HepG2 (cell line): Measurements from ENCODE around the gene ST6GALNAC2. TPM values are rescaled to one million over a fixed set of nuclear protein-coding genes. Genes with fewer than 3 reads are reported as not detected.

Experiments
- ATF4 ChIP-seq, 2 experiments: fragments of 450-650 bp in 1 of 2; sonication (generic) in 1 of 2; formaldehyde crosslinking; IDR thresholded peaks; 2 replicates each; pipeline versions ENCODE4 v1.5.0 to v1.8.0; 2020 to 2022; ENCODE audit warnings: mild to moderate bottlenecking in 1 of 2, missing genetic modification reagents in 1 of 2
- CBX5 ChIP-seq: sonication (generic); formaldehyde crosslinking; IDR thresholded peaks from 2 replicates; pipeline ENCODE4 v1.4.0; 2020; ENCODE audit warnings: missing genetic modification reagents, borderline replicate concordance
- DMTF1 ChIP-seq: sonication (generic); formaldehyde crosslinking; IDR thresholded peaks from 2 replicates; pipeline ENCODE4 v1.4.0; 2020; ENCODE audit warnings: mild to moderate bottlenecking, missing genetic modification reagents
- EHMT2 ChIP-seq: fragments of 200-600 bp; sonication (generic); IDR thresholded peaks from 2 replicates; pipeline ENCODE4 v1.7.0; 2017; ENCODE audit warnings: antibody characterized with exemption, low read depth, low read length, borderline replicate concordance
- FOXC1 ChIP-seq: sonication (generic); formaldehyde crosslinking; IDR thresholded peaks from 2 replicates; pipeline ENCODE4 v1.8.0; 2022; ENCODE audit warnings: mild to moderate bottlenecking, missing genetic modification reagents, borderline replicate concordance
- HDAC1 ChIP-seq: sonication (generic); formaldehyde crosslinking; IDR thresholded peaks from 2 replicates; pipeline ENCODE4 v1.5.1; 2020; ENCODE audit warnings: mild to moderate bottlenecking, missing genetic modification reagents
- HNRNPLL ChIP-seq: fragments of 200-400 bp; formaldehyde crosslinking; IDR thresholded peaks from 2 replicates; pipeline ENCODE4 v1.6.1; 2017; ENCODE audit warnings: mild to moderate bottlenecking, low read depth, low read length; ENCODE audit not compliant: poor library complexity, severe bottlenecking
- ISX ChIP-seq: sonication (generic); formaldehyde crosslinking; conservative IDR thresholded peaks from 2 replicates; pipeline ENCODE4 v1.5.0; 2020; ENCODE audit warnings: missing genetic modification reagents
- KDM2A ChIP-seq: sonication (generic); formaldehyde crosslinking; IDR thresholded peaks from 2 replicates; pipeline ENCODE4 v1.4.0; 2020; ENCODE audit warnings: low read depth, missing genetic modification reagents, borderline replicate concordance
- MYC ChIP-seq: sonication (generic); formaldehyde crosslinking; IDR thresholded peaks from 2 replicates; pipeline ENCODE4 v1.9.0; 2021; ENCODE audit warnings: missing genetic modification reagents, borderline replicate concordance
- NKX3-1 ChIP-seq: sonication (generic); formaldehyde crosslinking; IDR thresholded peaks from 2 replicates; pipeline ENCODE4 v1.5.0; 2020; ENCODE audit warnings: missing genetic modification reagents
- RXRB ChIP-seq: IDR thresholded peaks from 2 replicates; pipeline ENCODE4 v1.6.1; 2016; ENCODE audit warnings: borderline replicate concordance, missing genetic modification reagents, missing compliant biosample characterization
- SRSF4 ChIP-seq: fragments of 200-400 bp; formaldehyde crosslinking; IDR thresholded peaks from one replicate; pipeline ENCODE4 v1.6.1; 2018; ENCODE audit warnings: mild to moderate bottlenecking, low read depth, low read length, moderate library complexity; ENCODE audit not compliant: poor library complexity, severe bottlenecking
- SRY ChIP-seq: sonication (generic); formaldehyde crosslinking; IDR thresholded peaks from 2 replicates; pipeline ENCODE4 v1.8.0; 2022; ENCODE audit warnings: mild to moderate bottlenecking, missing genetic modification reagents
- TBX2 ChIP-seq: sonication (generic); formaldehyde crosslinking; IDR thresholded peaks from 2 replicates; pipeline ENCODE4 v1.5.0; 2020; ENCODE audit warnings: missing genetic modification reagents, mild to moderate bottlenecking, borderline replicate concordance
- TOE1 ChIP-seq: sonication (generic); formaldehyde crosslinking; IDR thresholded peaks from 2 replicates; pipeline ENCODE4 v1.4.0; 2020; ENCODE audit warnings: mild to moderate bottlenecking, missing genetic modification reagents
- ZBTB38 ChIP-seq: sonication (generic); formaldehyde crosslinking; IDR thresholded peaks from 2 replicates; pipeline ENCODE4 v1.5.1; 2020; ENCODE audit warnings: mild to moderate bottlenecking, missing genetic modification reagents
- ZFP1 ChIP-seq: IDR thresholded peaks from 2 replicates; pipeline ENCODE4 v1.6.1; 2016
- ZNF263 ChIP-seq: sonication (generic); formaldehyde crosslinking; IDR thresholded peaks from 2 replicates; pipeline ENCODE4 v1.4.0; 2020; ENCODE audit warnings: missing genetic modification reagents
- ZNF589 ChIP-seq: sonication (generic); formaldehyde crosslinking; conservative IDR thresholded peaks from 2 replicates; pipeline ENCODE4 v1.8.0; 2022; ENCODE audit warnings: mild to moderate bottlenecking, moderate library complexity, missing genetic modification reagents
- polyA plus RNA-seq, 8 experiments: library from polyadenylated mRNA; depleted of rRNA in 3 of 8; stranded (reverse) in 7 of 8; unstranded in 1 of 8; fragments of >200 nt; fragmentation: Illumina TruSeq in 4 of 8; extraction: Trizol in 4 of 8; gene quantifications; 2 replicates each; pipeline versions ENCODE4 v1.2.1 to v1.2.3, GENCODE V29; 2011 to 2016; ENCODE audit warnings: low read depth in 4 of 8, missing spikeins in 1 of 8, mixed read lengths in 1 of 8; ENCODE audit not compliant: insufficient read depth in 1 of 8
- total RNA-seq, 5 experiments: library from RNA; depleted of rRNA; stranded (reverse); fragments of >200 nt; fragmentation: Illumina TruSeq; extraction: Trizol; gene quantifications; 2 replicates each; pipeline ENCODE4 v1.2.3, GENCODE V29; 2016; ENCODE audit warnings: low read depth in 1 of 5
- TF ChIP-seq, protein P1 (sequence below): sonication (generic); formaldehyde crosslinking; IDR thresholded peaks from 2 replicates; pipeline ENCODE4 v1.8.0; 2023; ENCODE audit warnings: mild to moderate bottlenecking, missing genetic modification reagents
- TF ChIP-seq, protein P2 (sequence below): sonication (generic); formaldehyde crosslinking; IDR thresholded peaks from 2 replicates; pipeline ENCODE4 v1.4.0; 2020; ENCODE audit warnings: missing genetic modification reagents

The ST6GALNAC2 gene
- total and polyA plus RNA-seq, 2 of the 13 experiments (the other 11 are each of a cell fraction or from before 2014, with no cell fraction given) = 0.12 to 0.49 TPM

DNA sequence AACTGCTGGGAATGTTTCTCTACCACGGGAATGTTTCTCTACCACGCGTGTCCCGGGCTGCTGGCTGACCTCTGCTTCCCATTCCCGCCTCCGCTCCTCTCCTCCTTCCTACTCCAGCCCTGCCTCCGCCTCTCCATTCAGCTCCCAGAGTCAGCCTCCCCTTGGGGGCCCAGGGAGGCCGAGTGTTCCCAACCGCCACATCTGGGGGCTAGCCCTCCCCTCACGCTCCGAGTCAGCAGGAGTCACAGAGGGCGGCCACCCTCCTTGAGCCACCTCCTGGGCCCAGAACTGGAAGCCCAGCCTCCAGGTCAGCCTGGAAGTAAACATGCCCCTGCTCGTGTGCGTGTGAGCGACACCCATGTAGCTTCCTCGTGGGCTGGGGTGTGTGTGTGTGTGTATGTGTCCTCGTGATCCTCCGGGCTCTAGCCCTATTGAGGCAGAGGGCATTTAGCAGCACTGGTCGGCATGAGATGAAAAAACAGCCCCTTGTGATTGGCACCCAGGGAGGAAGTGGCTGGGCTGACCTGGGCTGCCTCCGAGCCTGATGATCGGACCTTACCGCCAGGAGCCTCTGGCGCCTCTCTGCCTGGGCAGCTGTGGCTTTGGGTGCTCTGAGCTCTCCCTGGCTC lies 55.5 kb downstream of the ST6GALNAC2 start (continued):
- TF ChIP-seq ZNF263 (CRISPR knock-in tag) (no peak; the same call in none of the 2 replicates), ISX (CRISPR knock-in tag) (no peak), ATF4 (CRISPR knock-in tag; IDR thresholded peaks at IDR 0.05) (no peak), ZNF589 (CRISPR knock-in tag) (no peak; the same call in 1 of the 2 replicates), SRY (CRISPR knock-in tag) (no peak), FOXC1 (CRISPR knock-in tag) (no peak), KDM2A (0 out of 2 replicates have a peak, but pooled peaks have one; percentile 7), HDAC1 (no peak), MYC (peak; percentile 41; the same call in 1 of the 2 replicates), ZFP1 (CRISPR knock-in tag) (no peak), CBX5 (CRISPR knock-in tag) (0 out of 2 replicates have a peak, but pooled peaks have one; percentile 1), RXRB (CRISPR knock-in tag) (no peak), NKX3-1 (no peak), TBX2 (CRISPR knock-in tag) (peak; percentile 50; the same call in 1 of the 2 replicates), ZBTB38 (CRISPR knock-in tag) (peak; percentile 80), HNRNPLL (no peak), DMTF1 (CRISPR knock-in tag) (no peak), TOE1 (CRISPR knock-in tag) (no peak), SRSF4 (no peak), EHMT2 (no peak)
- TF ChIP-seq, protein P1, sequence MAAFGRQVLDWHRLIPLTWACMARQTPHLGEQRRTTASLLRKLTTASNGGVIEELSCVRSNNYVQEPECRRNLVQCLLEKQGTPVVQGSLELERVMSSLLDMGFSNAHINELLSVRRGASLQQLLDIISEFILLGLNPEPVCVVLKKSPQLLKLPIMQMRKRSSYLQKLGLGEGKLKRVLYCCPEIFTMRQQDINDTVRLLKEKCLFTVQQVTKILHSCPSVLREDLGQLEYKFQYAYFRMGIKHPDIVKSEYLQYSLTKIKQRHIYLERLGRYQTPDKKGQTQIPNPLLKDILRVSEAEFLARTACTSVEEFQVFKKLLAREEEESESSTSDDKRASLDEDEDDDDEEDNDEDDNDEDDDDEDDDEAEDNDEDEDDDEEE = no peak
- TF ChIP-seq, protein P2, sequence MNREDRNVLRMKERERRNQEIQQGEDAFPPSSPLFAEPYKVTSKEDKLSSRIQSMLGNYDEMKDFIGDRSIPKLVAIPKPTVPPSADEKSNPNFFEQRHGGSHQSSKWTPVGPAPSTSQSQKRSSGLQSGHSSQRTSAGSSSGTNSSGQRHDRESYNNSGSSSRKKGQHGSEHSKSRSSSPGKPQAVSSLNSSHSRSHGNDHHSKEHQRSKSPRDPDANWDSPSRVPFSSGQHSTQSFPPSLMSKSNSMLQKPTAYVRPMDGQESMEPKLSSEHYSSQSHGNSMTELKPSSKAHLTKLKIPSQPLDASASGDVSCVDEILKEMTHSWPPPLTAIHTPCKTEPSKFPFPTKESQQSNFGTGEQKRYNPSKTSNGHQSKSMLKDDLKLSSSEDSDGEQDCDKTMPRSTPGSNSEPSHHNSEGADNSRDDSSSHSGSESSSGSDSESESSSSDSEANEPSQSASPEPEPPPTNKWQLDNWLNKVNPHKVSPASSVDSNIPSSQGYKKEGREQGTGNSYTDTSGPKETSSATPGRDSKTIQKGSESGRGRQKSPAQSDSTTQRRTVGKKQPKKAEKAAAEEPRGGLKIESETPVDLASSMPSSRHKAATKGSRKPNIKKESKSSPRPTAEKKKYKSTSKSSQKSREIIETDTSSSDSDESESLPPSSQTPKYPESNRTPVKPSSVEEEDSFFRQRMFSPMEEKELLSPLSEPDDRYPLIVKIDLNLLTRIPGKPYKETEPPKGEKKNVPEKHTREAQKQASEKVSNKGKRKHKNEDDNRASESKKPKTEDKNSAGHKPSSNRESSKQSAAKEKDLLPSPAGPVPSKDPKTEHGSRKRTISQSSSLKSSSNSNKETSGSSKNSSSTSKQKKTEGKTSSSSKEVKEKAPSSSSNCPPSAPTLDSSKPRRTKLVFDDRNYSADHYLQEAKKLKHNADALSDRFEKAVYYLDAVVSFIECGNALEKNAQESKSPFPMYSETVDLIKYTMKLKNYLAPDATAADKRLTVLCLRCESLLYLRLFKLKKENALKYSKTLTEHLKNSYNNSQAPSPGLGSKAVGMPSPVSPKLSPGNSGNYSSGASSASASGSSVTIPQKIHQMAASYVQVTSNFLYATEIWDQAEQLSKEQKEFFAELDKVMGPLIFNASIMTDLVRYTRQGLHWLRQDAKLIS (CRISPR knock-in tag) = peak; percentile 72; the same call in 1 of the 2 replicates
